Measurements from ENCODE around the gene TMEM191C. TPM values are rescaled to one million over a fixed set of nuclear protein-coding genes. Genes with fewer than 3 reads are reported as not detected.

TMEM191C gene
- total and polyA plus RNA-seq, 8 donors: 1.3 to 2.5 (median 1.7) TPM

- no peaks in the 10 kb centered on the region for H3K27me3 ChIP-seq
- H3K9me3 ChIP-seq: no peaks in the 10 kb centered on the region
- DNase-seq (peak in 1 of 4 donors; percentile 64), ATAC-seq (no peak)
- peaks cover 0 to 53% of the 10 kb centered on the region in 2 donors for H3K36me3 ChIP-seq
- H3K27ac ChIP-seq: no peak overlapping the region
- H3K4me1 ChIP-seq: no peaks in the 10 kb centered on the region
- intact Hi-C loops (cut with DNase I): no loop called here
- H3K4me3 ChIP-seq: no peak overlapping the region
- no peak for TF ChIP-seq CTCF (IDR thresholded peaks at IDR 0.05)
These were observed 21.6 kb upstream of the TMEM191C start for GRCh38 chr22:21445437-21446127.

- Histone ChIP-seq H3K27me3 (no peaks in the 10 kb centered on the region), H3K27ac (no peak overlapping the region), H3K4me3 (no peak overlapping the region), H3K36me3 (peaks cover 0 to 53% of the 10 kb centered on the region in 2 donors), H3K4me1 (no peaks in the 10 kb centered on the region), H3K9me3 (no peaks in the 10 kb centered on the region)
- intact Hi-C loops (cut with DNase I): no loop called here
- DNase-seq (peak in 1 of 4 donors; percentile 67), ATAC-seq (no peak)
- TF ChIP-seq CTCF (IDR thresholded peaks at IDR 0.05): no peak
These were observed 20.9 kb upstream of the TMEM191C start for GRCh38 chr22:21446128-21446826.

- no peaks in the 10 kb centered on the region for H3K4me1 ChIP-seq
- H3K27me3 ChIP-seq: no peaks in the 10 kb centered on the region
- no peak overlapping the region for H3K4me3 ChIP-seq
- H3K9me3 ChIP-seq: no peaks in the 10 kb centered on the region
- ATAC-seq (no peak), DNase-seq (peak in 1 of 4 donors; percentile 72)
- no peak for TF ChIP-seq CTCF (IDR thresholded peaks at IDR 0.05)
- peaks cover 0 to 53% of the 10 kb centered on the region in 2 donors for H3K36me3 ChIP-seq
- H3K27ac ChIP-seq: no peak overlapping the region
- intact Hi-C loops (cut with DNase I): no loop called here
These were observed 20.1 kb upstream of the TMEM191C start for GRCh38 chr22:21446827-21447690.

- DNase-seq (peak in 1 of 4 donors; percentile 59), ATAC-seq (no peak)
- Histone ChIP-seq H3K27ac (no peak overlapping the region), H3K9me3 (no peaks in the 10 kb centered on the region), H3K4me3 (no peak overlapping the region), H3K27me3 (no peaks in the 10 kb centered on the region), H3K36me3 (peaks cover 0 to 53% of the 10 kb centered on the region in 2 donors), H3K4me1 (no peaks in the 10 kb centered on the region)
- TF ChIP-seq CTCF (IDR thresholded peaks at IDR 0.05): no peak
- intact Hi-C loops (cut with DNase I): no loop called here
These were observed 19.3 kb upstream of the TMEM191C start for GRCh38 chr22:21447694-21448402.

All from left lung (tissue), 10 donors.